DLD1 (cell line): ENCODE measurements around the gene CADPS.

ENCODE experiments used
- in situ Hi-C: cut with HindIII; loops from 2 replicates; pipeline ENCODE4 v1.10.0; 2017; ENCODE audit warnings: low sequenced_read_pairs

The CADPS gene

DNA sequence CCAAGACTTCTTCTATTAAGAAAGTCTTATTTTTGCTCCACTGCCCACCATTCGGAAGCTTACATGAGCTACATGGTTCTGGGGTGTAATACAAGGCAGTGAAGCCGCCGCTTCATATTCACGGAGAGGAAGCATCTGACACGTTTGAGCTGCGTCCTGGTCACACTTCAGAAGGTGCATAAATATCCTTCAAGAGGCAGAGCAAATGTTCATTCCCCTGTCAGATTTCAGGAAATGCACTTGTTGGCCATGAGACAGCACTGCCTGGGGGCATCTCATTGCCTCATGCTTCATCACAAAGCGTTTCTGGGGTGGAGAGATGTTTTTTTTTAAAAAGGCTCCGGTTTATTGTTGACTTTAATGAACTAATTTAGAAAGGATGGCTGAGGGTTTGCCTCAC lies 119.9 kb downstream of the CADPS start:
- in situ Hi-C loops, result no loop called here

- in situ Hi-C loops, result no loop called here
Observed at GRCh38 chr3:62749657-62750056, 125.6 kb downstream of the CADPS start.

DNA sequence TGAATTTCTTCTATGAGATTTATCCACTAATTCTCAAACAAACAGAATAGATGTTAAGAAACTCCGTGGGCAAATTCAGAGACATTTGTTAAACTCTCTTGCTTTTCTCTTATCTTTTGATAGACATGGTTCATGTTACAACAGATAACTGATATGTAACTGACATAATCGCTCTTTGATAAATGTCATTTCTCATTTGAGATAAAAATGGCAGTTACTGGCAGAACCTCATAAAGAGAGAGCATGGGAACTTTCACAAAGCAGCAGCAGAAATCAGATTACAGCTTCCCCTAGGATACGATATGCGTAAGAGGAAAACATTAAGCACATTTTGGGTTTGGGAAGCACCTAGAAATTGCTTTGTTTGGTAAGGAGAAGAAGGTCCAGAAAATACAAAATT lies 126.1 kb downstream of the CADPS start:
- in situ Hi-C loops, result no loop called here

- in situ Hi-C loops, result no loop called here
Observed at GRCh38 chr3:62737449-62737848, 137.8 kb downstream of the CADPS start.

GRCh38 chr3:62735510-62735909 lies 139.7 kb downstream of the CADPS start:
- in situ Hi-C loops, result no loop called here

GRCh38 chr3:62732183-62732904 lies 142.9 kb downstream of the CADPS start:
- in situ Hi-C loops, result no loop called here

DNA sequence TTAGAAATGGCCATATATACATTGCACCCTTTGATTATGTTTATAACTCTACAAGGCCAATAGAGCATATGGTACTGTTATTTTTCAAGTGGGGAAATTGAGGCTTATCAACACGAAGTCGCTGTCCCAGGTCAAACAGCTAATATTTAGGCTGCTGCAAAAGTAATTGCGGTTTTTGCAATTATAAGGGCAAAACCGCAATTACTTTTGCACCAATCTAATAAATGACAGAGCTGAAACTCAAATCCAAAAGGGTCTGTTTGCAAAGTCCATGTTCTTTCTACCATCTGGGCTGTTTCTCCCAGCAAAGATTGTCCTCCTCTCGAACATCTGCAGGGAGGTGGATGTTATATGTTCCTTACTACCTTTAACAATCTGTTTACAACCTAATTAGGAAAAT lies 147.2 kb downstream of the CADPS start:
- in situ Hi-C loops, result no loop called here

GRCh38 chr3:62727536-62727935 lies 147.7 kb downstream of the CADPS start:
- in situ Hi-C loops, result no loop called here

DNA sequence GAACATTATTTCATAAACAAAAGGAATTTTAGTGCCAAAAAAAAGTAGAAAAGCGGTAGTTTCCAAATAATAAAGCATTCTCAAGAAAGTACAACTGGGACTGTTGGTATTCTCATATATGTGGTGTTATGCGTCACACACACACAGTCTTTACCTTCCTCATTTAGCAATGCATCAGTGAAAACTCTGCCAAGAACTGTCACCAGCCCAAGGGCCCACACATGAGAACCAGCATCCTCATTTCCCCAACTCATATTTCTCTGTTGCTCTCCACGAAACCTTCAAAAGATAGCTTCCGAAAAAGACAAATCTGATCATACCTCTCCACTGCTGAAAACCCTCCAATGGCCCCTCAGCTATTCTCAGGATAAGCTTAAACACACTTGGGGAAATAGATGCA lies 150.7 kb downstream of the CADPS start:
- in situ Hi-C loops, result no loop called here

- in situ Hi-C loops, result no loop called here
Observed at GRCh38 chr3:62723914-62724217, 151.3 kb downstream of the CADPS start.

- in situ Hi-C loops, result no loop called here
Observed at GRCh38 chr3:62723166-62723913, 151.9 kb downstream of the CADPS start.

GRCh38 chr3:62722344-62722743 lies 152.9 kb downstream of the CADPS start:
- in situ Hi-C loops, result no loop called here

- in situ Hi-C loops, result no loop called here
Observed at GRCh38 chr3:62718515-62719320, 156.5 kb downstream of the CADPS start.

GRCh38 chr3:62718011-62718410 lies 157.2 kb downstream of the CADPS start:
- in situ Hi-C loops, result no loop called here

- in situ Hi-C loops, result no loop called here
Observed at GRCh38 chr3:62712746-62713145, 162.5 kb downstream of the CADPS start.

DNA sequence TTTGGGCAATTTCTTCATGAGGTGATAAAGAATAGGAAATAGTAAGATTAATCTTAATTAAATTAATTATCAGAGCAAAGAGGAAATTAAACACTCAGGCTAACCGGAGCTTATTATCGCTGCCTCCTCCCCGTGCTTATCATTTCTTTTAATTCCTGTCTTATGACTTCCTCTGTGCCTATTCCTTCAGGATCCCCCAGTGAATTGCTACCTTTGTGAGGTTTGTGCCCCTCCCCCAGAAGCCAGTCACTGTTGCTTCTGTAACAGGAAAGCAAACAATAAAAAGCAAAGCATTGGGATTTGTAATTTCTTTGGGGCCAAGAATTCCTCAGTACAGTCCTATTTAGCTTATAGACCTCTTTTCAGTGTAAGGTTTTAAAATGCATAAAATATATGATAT lies 164.5 kb downstream of the CADPS start:
- in situ Hi-C loops, result no loop called here

- in situ Hi-C loops, result no loop called here
Observed at GRCh38 chr3:62708638-62709373, 166.4 kb downstream of the CADPS start.

GRCh38 chr3:62705721-62706120 lies 169.5 kb downstream of the CADPS start:
- in situ Hi-C loops, result no loop called here

- in situ Hi-C loops, result no loop called here
Observed at GRCh38 chr3:62703451-62704167, 171.6 kb downstream of the CADPS start.

DNA sequence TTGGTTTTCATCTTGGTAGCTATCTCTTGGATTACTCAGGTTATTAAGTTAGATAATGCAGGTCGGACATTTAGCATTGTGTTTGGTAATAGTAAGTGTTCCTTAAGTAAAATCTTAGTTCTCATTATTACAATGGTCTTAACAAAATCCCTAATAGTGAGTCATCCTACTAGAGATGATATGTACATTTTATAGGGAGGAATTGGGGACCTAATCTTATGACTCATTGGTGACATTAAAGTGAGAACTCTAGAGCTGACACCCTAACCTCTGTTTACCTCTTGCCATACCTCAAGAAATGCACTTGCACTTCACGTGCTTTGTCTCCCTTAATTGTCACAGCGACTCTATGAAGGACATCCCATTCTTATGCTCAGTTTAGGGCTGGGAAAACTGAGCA lies 174.9 kb downstream of the CADPS start:
- in situ Hi-C loops, result no loop called here

DNA sequence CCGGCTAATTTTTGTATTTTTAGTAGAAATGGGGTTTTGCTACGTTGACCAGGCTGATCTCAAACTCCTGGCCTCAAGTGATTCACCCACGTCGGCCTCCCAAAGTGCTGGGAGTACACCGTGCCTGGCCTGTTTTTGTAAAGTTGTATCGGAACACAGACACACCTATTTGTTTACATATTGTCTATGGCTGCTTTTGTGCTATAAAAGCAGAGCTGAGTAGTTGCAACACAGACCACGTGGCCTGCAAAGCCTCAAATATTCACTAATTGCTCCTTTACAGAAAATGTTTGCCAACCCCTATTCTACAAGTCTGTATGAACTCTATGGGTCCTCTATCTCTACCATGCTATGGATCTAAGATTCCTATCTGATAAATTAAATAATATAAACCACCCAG lies 175.5 kb downstream of the CADPS start:
- in situ Hi-C loops, result no loop called here
